DMS53 treated with DMSO at 0.1 percent for 48 hours (cell line): ENCODE results near the gene ATP1B4.

ENCODE experiments used
- DNase-seq: peaks from one replicate; lab custom pipeline; 2025; ENCODE audit not compliant: unreplicated experiment; lab: John Stamatoyannopoulos, UW

Gene ATP1B4

GRCh38 chrX:120372667-120373370, 10.9 kb downstream of the ATP1B4 start:
- DNase-seq: no peak

- no peak for DNase-seq
Observed at GRCh38 chrX:120377179-120377578, 15.3 kb downstream of the ATP1B4 start.

GRCh38 chrX:120377715-120378114, 15.8 kb downstream of the ATP1B4 start:
- DNase-seq: no peak

- DNase-seq: no peak
Observed at GRCh38 chrX:120378570-120378969, 16.7 kb downstream of the ATP1B4 start.

- DNase-seq: no peak
Observed at GRCh38 chrX:120379937-120380681, 18.2 kb downstream of the ATP1B4 start.

- peak; percentile 13 for DNase-seq
Observed at GRCh38 chrX:120380699-120381098, 18.8 kb downstream of the ATP1B4 start.

GRCh38 chrX:120401301-120401700, 39.4 kb downstream of the ATP1B4 start:
- no peak for DNase-seq

- no peak for DNase-seq
Observed at GRCh38 chrX:120402369-120402768, 40.5 kb downstream of the ATP1B4 start.

GRCh38 chrX:120406638-120407037, 44.7 kb downstream of the ATP1B4 start:
- DNase-seq: no peak

GRCh38 chrX:120408168-120408567, 46.3 kb downstream of the ATP1B4 start:
- no peak for DNase-seq

GRCh38 chrX:120419463-120419862, 57.6 kb downstream of the ATP1B4 start:
- no peak for DNase-seq

GRCh38 chrX:120426599-120426998, 64.7 kb downstream of the ATP1B4 start:
- DNase-seq: no peak

GRCh38 chrX:120428309-120428708, 66.4 kb downstream of the ATP1B4 start:
- DNase-seq: no peak

- DNase-seq: no peak
Observed at GRCh38 chrX:120429776-120430540, 68.1 kb downstream of the ATP1B4 start.
